ENCODE results near the gene SMAP2.

The SMAP2 gene

GRCh38 chr1:40416709-40417108 is 43.2 kb downstream of the SMAP2 start:
- TF ChIP-seq MAX (IDR thresholded peaks at IDR 0.05), result no peak
- no peak for TF ChIP-seq EP300 (IDR thresholded peaks at IDR 0.05; ENCODE audit: borderline replicate concordance)

- TF ChIP-seq EGR1 (IDR thresholded peaks at IDR 0.05) (no peak), REST (IDR thresholded peaks at IDR 0.05; ENCODE audit: low read depth) (no peak), TEAD4 (IDR thresholded peaks at IDR 0.05) (no peak), CREB1 (IDR thresholded peaks at IDR 0.05; ENCODE audit: low read depth) (no peak)
Observed at GRCh38 chr1:40421431-40422384, 48.2 kb downstream of the SMAP2 start.

GRCh38 chr1:40422630-40423263 is 49.2 kb downstream of the SMAP2 start:
- TF ChIP-seq NFIC (IDR thresholded peaks at IDR 0.05) (no peak), CREB1 (IDR thresholded peaks at IDR 0.05; ENCODE audit: low read depth) (no peak), EGR1 (IDR thresholded peaks at IDR 0.05) (no peak), TEAD4 (IDR thresholded peaks at IDR 0.05) (no peak), TAF1 (IDR thresholded peaks at IDR 0.05; ENCODE audit: low read depth) (no peak), MAX (IDR thresholded peaks at IDR 0.05) (no peak), RAD21 (IDR thresholded peaks at IDR 0.05; ENCODE audit: low read depth) (no peak), YY1 (IDR thresholded peaks at IDR 0.05; ENCODE audit: low read depth) (no peak), REST (IDR thresholded peaks at IDR 0.05; ENCODE audit: low read depth) (no peak), TCF12 (IDR thresholded peaks at IDR 0.05; ENCODE audit: low read depth) (no peak)

GRCh38 chr1:40423264-40423642 is 49.7 kb downstream of the SMAP2 start:
- TF ChIP-seq TCF12 (IDR thresholded peaks at IDR 0.05; ENCODE audit: low read depth) (no peak), EGR1 (IDR thresholded peaks at IDR 0.05) (no peak), FOXM1 (IDR thresholded peaks at IDR 0.05; ENCODE audit: borderline replicate concordance, low read depth) (no peak), MAX (IDR thresholded peaks at IDR 0.05) (no peak), RAD21 (IDR thresholded peaks at IDR 0.05; ENCODE audit: low read depth) (no peak), USF1 (IDR thresholded peaks at IDR 0.05) (no peak), CREB1 (IDR thresholded peaks at IDR 0.05; ENCODE audit: low read depth) (no peak), EP300 (IDR thresholded peaks at IDR 0.05; ENCODE audit: borderline replicate concordance) (no peak), REST (IDR thresholded peaks at IDR 0.05; ENCODE audit: low read depth) (no peak), TEAD4 (IDR thresholded peaks at IDR 0.05) (no peak), CEBPB (IDR thresholded peaks at IDR 0.05) (no peak), TAF1 (IDR thresholded peaks at IDR 0.05; ENCODE audit: low read depth) (no peak), NFIC (IDR thresholded peaks at IDR 0.05) (no peak), ZBTB7A (IDR thresholded peaks at IDR 0.05; ENCODE audit: low read depth) (no peak)

Measured in Ishikawa (cell line).